Measurements from ENCODE around the gene BMPR1A.
"Not testable (repeated sequence)": the region's sequence is repeated elsewhere in the genome, so short reads cannot be mapped to it uniquely, and the experiment has no call there.

Gene BMPR1A

DNA sequence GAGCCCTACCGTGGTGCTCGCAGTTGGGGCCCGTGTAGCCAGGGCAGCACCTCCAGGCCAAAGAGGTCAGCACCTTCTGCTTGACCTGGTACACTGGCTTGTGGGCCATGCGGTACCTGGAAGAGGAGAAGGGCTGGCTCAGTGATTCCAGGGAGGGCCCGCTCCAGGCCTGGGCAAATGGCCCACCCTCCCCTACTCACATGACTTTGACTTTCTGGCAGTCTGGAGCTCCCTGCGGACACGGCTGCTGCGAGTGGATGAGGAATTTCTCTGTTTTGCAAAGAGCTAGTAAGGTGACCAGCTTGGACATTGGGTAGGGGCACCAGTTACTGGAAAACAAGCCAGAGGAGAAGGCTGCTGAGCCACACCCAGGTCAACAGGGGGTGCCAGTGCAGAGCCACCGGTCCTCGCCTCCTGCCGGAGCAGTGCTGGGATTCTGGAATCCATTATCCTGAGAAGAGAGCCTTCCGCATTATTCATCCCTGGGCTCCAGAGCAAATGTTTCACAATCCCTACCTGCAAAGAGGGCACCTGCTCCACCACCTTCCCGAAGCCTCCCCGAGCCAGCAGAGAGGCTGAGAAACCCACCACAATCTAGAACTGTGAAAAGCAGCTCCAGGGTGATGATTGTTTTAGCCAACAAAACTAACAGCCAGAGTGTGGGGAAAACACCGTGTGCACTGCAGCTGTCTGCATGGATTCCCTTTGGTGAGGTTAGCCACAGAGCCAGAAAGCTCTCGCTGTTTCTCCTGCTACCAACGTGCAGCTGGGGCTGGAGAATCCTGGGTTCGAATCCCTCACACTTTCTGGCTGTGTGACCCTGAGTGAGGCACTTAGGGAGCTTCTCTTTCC is 189.2 kb downstream of the BMPR1A start:
- Histone ChIP-seq H3K36me3 (replicated peaks) (no peaks in the 10 kb centered on the region), H3K27me3 (ENCODE audit: low read depth) (no peaks in the 10 kb centered on the region), H3K4me3 (no peak overlapping the region), H3K9me3 (no peaks in the 10 kb centered on the region), H3K4me1 (no peaks in the 10 kb centered on the region)
- peak in 1 of 2 experiments; percentile 46 for DNase-seq (ENCODE audit: low spot score in 2 of 2)
- in situ Hi-C loops (cut with MboI; ENCODE audit: low sequenced_read_pairs) = no loop called here

DNA sequence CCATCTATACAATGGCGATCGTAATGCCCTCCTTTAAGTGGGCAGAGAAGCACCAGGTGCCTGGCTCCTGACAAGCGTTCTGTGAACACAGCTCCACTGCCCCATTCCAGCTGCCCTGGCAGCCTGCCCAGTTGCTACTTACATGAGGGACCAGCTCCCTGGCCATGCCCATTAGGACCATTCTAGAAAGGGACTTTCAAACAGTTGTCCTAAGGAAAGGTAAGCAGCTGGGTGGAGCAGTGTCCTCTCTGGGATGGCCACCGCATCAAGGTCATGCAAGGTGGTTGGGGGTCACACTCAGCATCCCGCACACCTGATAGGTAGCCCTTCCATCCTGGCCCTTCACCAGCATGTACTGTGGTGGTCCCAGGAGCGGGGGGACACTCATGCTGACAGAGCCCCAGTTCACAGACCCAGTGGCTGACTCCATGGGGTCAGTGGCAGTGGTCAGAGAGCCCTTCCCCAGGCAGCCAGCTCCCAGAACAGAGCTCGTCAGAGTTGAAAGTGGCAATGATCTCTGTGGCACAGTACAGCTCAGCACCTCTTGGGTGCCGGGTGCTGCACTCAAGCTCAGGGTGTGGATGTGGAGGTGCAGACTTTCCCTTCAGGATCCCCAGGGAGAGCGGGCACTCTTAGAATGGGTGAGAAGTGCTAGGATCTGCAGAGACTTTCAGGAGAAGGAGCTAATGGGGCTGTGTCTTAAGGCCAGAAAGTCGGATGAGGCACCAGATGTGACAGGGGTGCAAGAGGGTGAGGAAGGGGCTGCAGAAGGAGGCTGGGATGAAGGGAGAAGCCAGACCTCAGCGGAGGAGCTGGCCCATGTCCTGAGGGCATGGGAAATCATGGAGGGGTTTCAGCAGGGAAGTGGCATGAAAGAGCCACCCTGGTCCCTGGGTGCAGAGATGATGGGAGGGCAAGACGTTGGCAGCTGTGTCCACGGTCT is 190.1 kb downstream of the BMPR1A start:
- in situ Hi-C loops (cut with MboI; ENCODE audit: low sequenced_read_pairs) = no loop called here
- Histone ChIP-seq H3K4me3 (no peak overlapping the region), H3K27me3 (ENCODE audit: low read depth) (no peaks in the 10 kb centered on the region), H3K4me1 (no peaks in the 10 kb centered on the region), H3K36me3 (replicated peaks) (no peaks in the 10 kb centered on the region), H3K9me3 (no peaks in the 10 kb centered on the region)
- DNase-seq (ENCODE audit: low spot score in 2 of 2) = peak in 1 of 2 experiments; percentile 8

DNA sequence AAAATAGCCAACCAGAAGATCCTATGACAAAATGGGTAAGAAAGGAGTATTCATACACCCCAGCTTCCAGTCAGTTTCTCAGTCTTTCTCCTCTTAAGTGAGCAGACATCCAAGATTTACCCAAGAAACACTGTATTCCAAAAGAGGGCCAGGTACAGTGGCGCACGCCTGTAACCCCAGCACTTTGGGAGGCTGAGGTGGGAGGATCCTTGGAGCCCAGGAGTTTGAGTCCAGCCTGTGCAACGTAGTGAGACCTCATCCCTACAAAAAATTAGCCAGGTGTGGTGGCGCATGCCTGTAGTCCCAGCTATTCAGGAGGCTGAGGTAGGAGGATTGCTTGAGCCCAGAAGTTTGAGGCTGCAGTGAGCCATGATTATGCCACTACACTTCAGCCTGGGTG is 191.4 kb downstream of the BMPR1A start:
- in situ Hi-C loops (cut with MboI; ENCODE audit: low sequenced_read_pairs); DNase-seq (ENCODE audit: low spot score in 2 of 2); H3K4me3 ChIP-seq; H3K9me3 ChIP-seq; H3K4me1 ChIP-seq; H3K36me3 ChIP-seq (replicated peaks); H3K27me3 ChIP-seq (ENCODE audit: low read depth): not testable (repeated sequence)

DNA sequence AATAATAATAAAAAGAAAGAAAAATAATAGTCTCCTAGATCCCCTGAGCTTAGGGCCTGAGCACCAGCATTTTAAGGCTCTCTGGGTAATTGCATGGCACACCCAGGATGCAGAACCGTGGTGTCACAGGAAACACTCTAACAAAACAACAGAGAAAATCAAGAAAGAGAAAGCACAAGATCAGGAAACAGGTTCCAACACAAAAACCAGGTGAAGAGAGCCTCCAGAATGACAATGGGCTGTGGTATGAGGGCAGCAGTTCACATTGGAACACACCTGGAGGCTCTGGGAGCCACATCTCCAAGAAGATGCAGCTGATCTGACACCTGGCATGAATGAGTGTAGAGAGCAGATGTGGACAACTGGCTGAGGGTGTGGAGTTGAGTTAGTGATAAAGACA is 193.9 kb downstream of the BMPR1A start:
- in situ Hi-C loops (cut with MboI; ENCODE audit: low sequenced_read_pairs) = no loop called here
- peaks cover 13% of the 10 kb centered on the region for H3K4me1 ChIP-seq
- peaks cover 5% of the 10 kb centered on the region; the same call in 1 of the 2 replicates for H3K9me3 ChIP-seq
- H3K27me3 ChIP-seq (ENCODE audit: low read depth) = no peaks in the 10 kb centered on the region
- no peaks in the 10 kb centered on the region for H3K36me3 ChIP-seq (replicated peaks)
- no peak overlapping the region for H3K4me3 ChIP-seq
- DNase-seq (ENCODE audit: low spot score in 2 of 2) = no peak

DNA sequence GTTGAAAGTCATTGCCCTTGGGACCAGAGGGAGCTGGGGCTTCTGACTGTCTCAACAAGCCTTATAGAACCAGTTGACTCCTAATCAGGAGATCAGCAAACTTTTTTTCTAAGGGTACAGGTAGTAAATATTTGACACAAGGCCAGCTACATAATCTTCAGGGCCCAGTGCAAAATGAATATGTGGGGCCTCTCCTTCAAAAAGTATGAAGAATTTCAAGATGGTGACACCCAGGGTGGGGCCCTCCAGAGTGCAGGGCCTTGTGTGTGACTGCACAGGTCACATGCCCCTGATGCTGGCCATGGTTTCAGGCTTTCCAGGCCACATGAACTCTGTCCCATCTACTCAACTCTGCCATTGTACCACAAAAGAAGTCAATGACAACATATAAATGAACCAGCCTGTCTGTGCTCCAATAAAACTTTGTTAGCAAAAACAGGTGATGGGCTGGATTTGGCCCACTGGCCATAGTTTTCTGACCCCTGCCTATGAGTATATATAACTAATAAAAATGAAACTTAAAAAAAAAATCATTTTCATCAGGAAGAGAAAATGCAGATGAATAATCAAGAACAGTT is 194.9 kb downstream of the BMPR1A start:
- Histone ChIP-seq H3K36me3 (replicated peaks) (no peaks in the 10 kb centered on the region), H3K4me3 (no peak overlapping the region), H3K9me3 (peaks cover 5% of the 10 kb centered on the region; the same call in 1 of the 2 replicates), H3K27me3 (ENCODE audit: low read depth) (no peaks in the 10 kb centered on the region), H3K4me1 (peaks cover 13% of the 10 kb centered on the region)
- in situ Hi-C loops (cut with MboI; ENCODE audit: low sequenced_read_pairs) = no loop called here
- no peak for DNase-seq (ENCODE audit: low spot score in 2 of 2)

DNA sequence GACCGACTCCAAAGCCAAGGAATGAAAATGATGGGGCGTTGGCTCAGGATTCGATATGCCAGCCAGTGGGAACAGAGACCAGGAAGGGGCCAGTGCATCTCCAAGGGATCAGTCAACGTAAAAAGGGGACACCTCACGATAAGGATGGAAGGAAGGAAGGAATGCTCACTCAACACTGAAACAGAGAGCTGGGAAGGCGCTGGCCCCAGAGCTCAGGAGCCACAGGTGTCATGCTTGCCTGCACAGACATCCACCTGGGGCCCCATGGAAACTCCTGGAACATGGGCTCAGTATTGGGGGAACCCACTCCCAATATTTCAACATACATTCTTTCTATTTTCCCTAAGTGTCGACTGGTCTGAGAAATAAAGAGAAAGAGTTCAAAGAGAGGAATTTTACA is 195.7 kb downstream of the BMPR1A start:
- DNase-seq (ENCODE audit: low spot score in 2 of 2) = no peak
- Histone ChIP-seq H3K9me3 (peaks cover 5% of the 10 kb centered on the region; the same call in 1 of the 2 replicates), H3K4me1 (peaks cover 13% of the 10 kb centered on the region), H3K4me3 (no peak overlapping the region), H3K27me3 (ENCODE audit: low read depth) (no peaks in the 10 kb centered on the region), H3K36me3 (replicated peaks) (no peaks in the 10 kb centered on the region)
- in situ Hi-C loops (cut with MboI; ENCODE audit: low sequenced_read_pairs) = no loop called here

DNA sequence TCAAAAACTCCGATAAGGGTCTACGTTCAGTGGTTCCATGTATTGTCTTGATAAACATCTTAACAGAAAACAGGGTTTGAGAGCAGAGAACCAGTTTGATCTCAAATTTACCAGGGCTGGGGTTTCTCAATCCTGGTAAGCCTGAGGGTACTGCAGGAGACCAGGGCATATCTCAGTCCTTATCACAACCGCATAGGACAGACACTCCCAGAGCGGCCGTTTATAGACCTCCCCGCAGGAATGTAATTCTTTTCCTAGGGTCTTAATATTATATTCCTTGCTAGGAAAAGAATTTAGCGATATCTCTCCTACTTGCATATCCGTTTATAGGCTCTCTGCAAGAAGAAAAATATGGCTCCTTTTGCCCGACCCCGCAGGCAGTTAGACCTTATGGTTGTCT is 196.3 kb downstream of the BMPR1A start:
- DNase-seq (ENCODE audit: low spot score in 2 of 2); in situ Hi-C loops (cut with MboI; ENCODE audit: low sequenced_read_pairs); H3K9me3 ChIP-seq; H3K4me3 ChIP-seq; H3K27me3 ChIP-seq (ENCODE audit: low read depth); H3K36me3 ChIP-seq (replicated peaks): not testable (repeated sequence)
- H3K4me1 ChIP-seq = peaks cover 13% of the 10 kb centered on the region

DNA sequence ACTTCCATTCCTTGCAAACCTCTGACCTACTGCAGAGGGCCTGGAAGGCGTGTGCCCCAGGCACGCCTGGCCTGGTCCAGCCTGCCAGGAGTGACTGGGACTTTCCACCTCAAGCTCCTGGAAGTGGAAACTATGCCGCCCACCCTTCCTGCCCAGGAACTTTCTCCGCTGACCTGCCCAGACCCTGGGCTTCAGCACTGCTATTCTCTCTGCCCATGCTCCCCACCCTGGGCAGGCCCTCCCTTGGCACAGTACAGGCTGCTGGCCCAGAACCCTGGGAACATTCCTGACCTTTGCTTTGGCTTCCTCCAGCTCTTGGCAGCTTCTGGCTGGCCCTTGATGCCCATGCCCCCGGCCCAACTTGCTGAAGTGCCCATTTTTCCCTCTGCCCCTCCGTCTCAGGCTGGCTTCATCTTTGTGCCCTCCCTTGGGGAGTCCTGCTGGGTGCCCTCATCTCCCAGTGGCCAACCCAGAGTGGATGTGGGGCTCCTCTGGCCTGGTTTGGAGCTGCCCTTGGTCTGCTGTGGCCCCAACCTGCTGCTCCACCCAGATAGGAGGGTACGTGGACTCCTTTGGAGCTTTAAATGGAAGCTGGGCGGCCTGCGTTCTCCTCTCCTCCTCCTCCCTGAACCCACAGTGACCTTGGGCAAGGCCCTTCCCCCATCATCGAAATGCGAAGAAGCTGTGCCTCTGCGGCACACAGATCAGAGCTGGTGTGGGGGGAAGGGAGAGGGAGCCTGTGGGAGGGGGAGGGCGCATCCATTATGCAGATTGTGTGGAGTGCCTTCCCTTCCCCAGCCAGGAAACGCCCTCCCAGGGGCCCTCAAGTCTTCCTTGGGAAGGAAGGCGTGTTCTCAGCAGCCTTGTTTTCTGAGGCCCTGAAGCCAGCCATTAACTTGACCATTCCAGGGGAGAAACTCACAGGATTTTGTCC is 197.6 kb downstream of the BMPR1A start:
- Histone ChIP-seq H3K4me1 (peaks cover 13% of the 10 kb centered on the region), H3K4me3 (no peak overlapping the region), H3K36me3 (replicated peaks) (no peaks in the 10 kb centered on the region), H3K27me3 (ENCODE audit: low read depth) (no peaks in the 10 kb centered on the region), H3K9me3 (peaks cover 5% of the 10 kb centered on the region; the same call in 1 of the 2 replicates)
- in situ Hi-C loops (cut with MboI; ENCODE audit: low sequenced_read_pairs) = no loop called here
- DNase-seq (ENCODE audit: low spot score in 2 of 2) = peak; percentile 29 to 81

DNA sequence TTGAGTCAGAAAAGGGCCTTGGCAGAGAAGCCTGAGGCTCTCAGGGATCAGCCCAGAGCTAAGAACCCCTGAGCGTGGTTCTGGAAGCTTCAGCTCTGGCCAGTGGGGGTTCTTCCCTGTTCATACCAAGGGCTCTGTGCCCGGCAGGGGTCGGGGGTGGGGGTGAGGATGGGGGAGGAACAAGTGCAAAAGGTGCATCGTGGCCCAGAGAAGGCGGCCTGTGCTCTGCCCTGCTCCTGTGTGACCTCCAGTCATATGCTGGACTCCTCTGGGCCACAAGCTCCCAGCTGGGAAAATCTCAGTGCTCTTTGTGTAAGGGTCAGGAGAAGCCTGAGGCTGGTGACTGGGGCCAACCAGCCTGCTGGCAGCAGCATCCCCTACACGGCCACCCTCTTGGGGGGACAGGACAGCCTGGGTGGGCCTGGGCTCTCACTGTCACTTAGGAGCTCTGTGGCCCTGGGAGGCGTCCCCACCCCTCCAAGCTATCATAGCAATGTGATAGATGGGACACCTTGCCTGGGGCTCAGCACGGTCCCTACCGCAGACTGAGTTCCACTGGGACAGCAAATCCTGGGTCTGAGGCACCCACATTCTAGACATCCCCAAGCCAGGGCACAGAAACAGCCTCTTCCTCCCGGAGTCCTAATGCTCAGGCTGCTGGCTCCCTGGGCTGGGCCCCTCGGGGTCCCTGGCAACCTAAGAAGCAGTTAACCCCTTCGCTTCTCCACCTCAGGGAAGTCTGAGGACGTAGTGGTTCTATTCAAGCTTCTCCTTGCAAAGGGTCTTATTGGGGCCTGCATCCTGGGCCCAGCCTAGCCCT is 198.5 kb downstream of the BMPR1A start:
- no peaks in the 10 kb centered on the region for H3K27me3 ChIP-seq (ENCODE audit: low read depth)
- in situ Hi-C loops (cut with MboI; ENCODE audit: low sequenced_read_pairs) = no loop called here
- H3K9me3 ChIP-seq = peaks cover 5% of the 10 kb centered on the region; the same call in 1 of the 2 replicates
- no peak overlapping the region for H3K4me3 ChIP-seq
- H3K36me3 ChIP-seq (replicated peaks) = no peaks in the 10 kb centered on the region
- no peak for DNase-seq (ENCODE audit: low spot score in 2 of 2)
- H3K4me1 ChIP-seq = peaks cover 13% of the 10 kb centered on the region

DNA sequence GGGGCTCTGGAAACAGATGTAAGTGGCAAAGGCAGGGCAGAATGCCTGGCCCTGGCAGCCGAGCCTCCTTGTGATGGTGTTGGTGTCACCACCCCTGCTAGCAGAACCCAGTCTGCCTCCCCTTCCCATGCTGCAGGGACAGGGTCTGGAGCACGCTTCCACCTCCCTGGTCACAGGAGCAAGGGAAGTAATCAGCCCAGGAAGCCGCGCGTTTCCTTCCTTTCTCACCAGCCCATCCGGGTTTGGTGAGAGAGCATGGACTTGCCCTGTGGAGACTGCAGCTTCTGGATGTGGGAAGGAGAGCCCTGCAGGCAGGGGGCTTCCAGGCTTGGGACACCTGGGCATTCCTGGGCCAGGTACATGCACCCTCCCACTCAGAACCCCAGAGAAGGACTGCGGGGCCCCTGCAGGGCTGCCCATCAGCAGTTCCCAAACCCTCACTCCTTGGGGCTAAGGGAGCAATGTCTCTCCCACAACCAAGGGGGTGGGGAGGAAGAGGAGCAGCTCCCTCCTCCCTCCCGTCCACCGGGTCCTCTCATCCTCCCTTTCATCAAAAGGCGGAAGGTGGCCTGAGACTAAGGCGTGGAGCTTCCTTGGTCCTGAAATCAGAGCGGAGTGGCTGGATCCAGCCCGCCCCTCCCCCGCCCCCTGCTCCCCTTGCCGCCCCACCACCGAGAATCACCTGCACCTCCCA is 199.2 kb downstream of the BMPR1A start:
- DNase-seq (ENCODE audit: low spot score in 2 of 2) = no peak
- H3K4me1 ChIP-seq = peaks cover 15% of the 10 kb centered on the region

DNA sequence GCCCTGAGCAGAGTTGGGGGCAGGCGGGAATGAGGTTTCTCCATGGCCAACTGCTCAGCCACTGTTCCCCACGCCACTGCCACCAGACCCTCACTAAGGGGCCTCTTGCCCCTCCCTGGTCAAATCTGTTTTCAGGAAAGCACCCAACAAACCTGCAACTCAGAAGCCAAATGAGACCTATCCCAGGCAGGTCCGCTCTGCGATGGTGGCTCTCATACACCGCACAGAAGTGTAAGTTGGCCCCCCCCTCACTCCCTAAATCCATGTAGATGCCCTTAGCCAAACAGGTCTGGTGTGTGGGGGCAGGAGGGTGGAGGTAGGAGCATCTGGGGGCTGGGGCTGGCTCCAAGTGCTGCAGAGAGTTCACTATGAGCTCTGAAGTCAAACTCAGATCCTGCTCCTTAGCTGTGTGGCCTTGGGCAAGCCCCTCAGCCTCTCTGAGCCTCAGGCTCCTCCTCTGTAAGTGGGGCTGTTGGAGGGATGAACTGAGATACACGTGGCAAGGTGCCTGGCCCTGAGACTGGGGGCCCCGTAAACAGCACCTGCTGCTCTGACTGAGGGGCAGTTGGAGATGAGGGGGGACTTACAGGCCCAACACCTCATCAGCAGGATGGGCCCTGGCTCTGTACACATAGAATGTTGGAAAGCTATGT is 199.9 kb downstream of the BMPR1A start:
- Histone ChIP-seq H3K9me3 (peaks cover 5% of the 10 kb centered on the region; the same call in 1 of the 2 replicates), H3K4me1 (peaks cover 15% of the 10 kb centered on the region), H3K4me3 (no peak overlapping the region), H3K36me3 (replicated peaks) (no peaks in the 10 kb centered on the region), H3K27me3 (ENCODE audit: low read depth) (no peaks in the 10 kb centered on the region)
- in situ Hi-C loops (cut with MboI; ENCODE audit: low sequenced_read_pairs) = no loop called here
- no peak for DNase-seq (ENCODE audit: low spot score in 2 of 2)

More for the DNA sequence above, 199.2 kb downstream of the BMPR1A start:
- in situ Hi-C loops (cut with MboI; ENCODE audit: low sequenced_read_pairs) = no loop called here
- H3K4me3 ChIP-seq = no peak overlapping the region
- peaks cover 5% of the 10 kb centered on the region; the same call in 1 of the 2 replicates for H3K9me3 ChIP-seq
- no peaks in the 10 kb centered on the region for H3K27me3 ChIP-seq (ENCODE audit: low read depth)
- H3K36me3 ChIP-seq (replicated peaks) = no peaks in the 10 kb centered on the region

All from HAP-1 (cell line).